Loucy (cell line): Measurements from ENCODE around the gene DNAJB13.
A peak's percentile ranks its signal among the peaks of the same experiment; 100 is the strongest.

Experiments
- H2AFZ ChIP-seq: fragments of 200-600 bp; sonication (generic); 2 replicates; pipeline ENCODE4 v1.6.0; 2016; ENCODE audit warnings: antibody characterized with exemption, mild to moderate bottlenecking, low read length, moderate library complexity
- H3F3A ChIP-seq: fragments of 200-600 bp; 2 replicates; pipeline ENCODE4 v1.6.0; 2016; ENCODE audit warnings: antibody characterized with exemption, low read depth, mild to moderate bottlenecking
- H3K27me3 ChIP-seq: fragments of 200-600 bp; sonication (generic); 2 replicates; pipeline ENCODE4 v1.6.1; 2014; ENCODE audit warnings: low read length, mild to moderate bottlenecking; ENCODE audit not compliant: insufficient read depth, poor library complexity, severe bottlenecking
- H3K36me3 ChIP-seq: fragments of 200-600 bp; sonication (generic); 2 replicates; pipeline ENCODE4 v1.6.1; 2016; ENCODE audit warnings: low read length; ENCODE audit not compliant: insufficient read depth
- H3K4me1 ChIP-seq: fragments of 200-600 bp; sonication (generic); 2 replicates; pipeline ENCODE4 v1.5.1; 2014; ENCODE audit warnings: low read length, mild to moderate bottlenecking; ENCODE audit not compliant: insufficient read depth, poor library complexity, severe bottlenecking
- H3K4me2 ChIP-seq: fragments of 200-600 bp; sonication (generic); 2 replicates; pipeline ENCODE4 v1.6.0; 2014; ENCODE audit warnings: antibody characterized with exemption, low read length, low read depth, mild to moderate bottlenecking; ENCODE audit not compliant: poor library complexity, severe bottlenecking
- H3K4me3 ChIP-seq: fragments of 200-600 bp; sonication (generic); 2 replicates; pipeline ENCODE4 v1.5.1; 2014; ENCODE audit warnings: low read length, mild to moderate bottlenecking, mixed read lengths; ENCODE audit not compliant: poor library complexity, severe bottlenecking
- H3K79me2 ChIP-seq: fragments of 200-600 bp; sonication (generic); 2 replicates; pipeline ENCODE4 v1.6.1; 2014; ENCODE audit warnings: low read length; ENCODE audit not compliant: insufficient read depth
- H3K9ac ChIP-seq: fragments of 200-600 bp; sonication (generic); 2 replicates; pipeline ENCODE4 v1.6.0; 2014; ENCODE audit warnings: mild to moderate bottlenecking, low read depth, low read length, moderate library complexity; ENCODE audit not compliant: poor library complexity, severe bottlenecking
- H3K9me2 ChIP-seq: fragments of 200-600 bp; sonication (generic); replicated peaks from 2 replicates; pipeline ENCODE4 v1.6.1; 2016; ENCODE audit warnings: low read depth, low read length, mixed read lengths
- H3K9me3 ChIP-seq: fragments of 200-600 bp; sonication (generic); 2 replicates; pipeline ENCODE4 v1.6.1; 2014; ENCODE audit warnings: mild to moderate bottlenecking, antibody characterized with exemption, low read length, low read depth; ENCODE audit not compliant: insufficient read depth
- H4K20me1 ChIP-seq: fragments of 200-600 bp; sonication (generic); 2 replicates; pipeline ENCODE4 v1.6.0; 2014; ENCODE audit warnings: antibody characterized with exemption, low read length, mild to moderate bottlenecking; ENCODE audit not compliant: insufficient read depth, poor library complexity, severe bottlenecking
- EZH2phosphoT487 ChIP-seq: fragments of 200-600 bp; IDR thresholded peaks from 2 replicates; pipeline ENCODE4 v1.6.1; 2018; ENCODE audit warnings: antibody characterized with exemption, mild to moderate bottlenecking, moderate library complexity, borderline replicate concordance
- TF ChIP-seq, protein P1 (sequence below): fragments of 200-600 bp; sonication (generic); conservative IDR thresholded peaks from 2 replicates; pipeline ENCODE4 v1.5.1; 2014; ENCODE audit warnings: mild to moderate bottlenecking, antibody characterized with exemption, low read length

The DNAJB13 gene

DNA sequence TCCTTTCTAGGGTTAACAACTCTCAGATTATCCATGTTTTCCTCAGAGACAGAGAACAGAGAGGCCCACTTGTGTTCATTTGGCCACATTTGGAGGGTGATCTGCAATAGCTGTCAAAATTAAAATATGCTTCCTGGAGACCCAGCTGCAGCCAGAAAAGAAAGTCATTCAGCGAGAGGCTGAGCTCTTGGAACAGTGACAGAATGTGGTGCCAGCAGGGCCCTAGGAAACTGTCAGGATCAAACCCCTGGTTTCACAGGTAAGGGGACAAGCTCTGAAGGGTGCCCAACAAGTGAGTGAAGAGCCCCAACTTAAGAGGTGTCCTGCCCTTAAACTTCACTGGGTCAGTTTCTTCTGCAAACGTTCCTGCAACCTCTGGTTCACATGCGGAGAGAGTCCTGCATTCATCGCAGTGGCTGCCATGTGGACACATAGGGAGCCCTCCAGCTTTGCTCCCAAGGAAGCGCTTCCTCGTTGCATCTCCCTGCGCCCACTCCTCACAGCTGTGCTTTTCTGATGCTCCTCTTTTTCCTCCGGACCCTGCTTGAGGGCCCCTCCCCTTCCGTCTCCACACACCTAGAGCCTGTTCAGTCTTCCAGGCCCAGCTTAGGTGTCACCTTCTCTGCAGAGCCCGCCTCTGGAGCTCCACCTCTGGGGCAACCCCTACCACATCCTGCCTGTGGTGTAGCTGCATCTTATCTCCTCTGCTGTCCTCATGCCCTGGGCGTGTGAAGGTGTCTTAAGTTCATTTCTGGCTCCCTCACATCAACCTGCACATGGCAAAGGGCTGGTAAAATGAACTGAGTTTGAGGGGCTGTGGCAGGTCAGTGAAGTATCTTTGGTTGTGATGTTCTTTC lies 54.2 kb downstream of the DNAJB13 start:
- Histone ChIP-seq H3K4me1 (peaks cover 20% of the 10 kb centered on the region), H3K27me3 (no peaks in the 10 kb centered on the region), H2AFZ (no peak overlapping the region), H3K9me2 (no peaks in the 10 kb centered on the region), H3K4me3 (no peak overlapping the region), H3K36me3 (no peaks in the 10 kb centered on the region), H3K9me3 (no peaks in the 10 kb centered on the region), H3K9ac (peak overlapping the region; percentile 18), H3K79me2 (no peaks in the 10 kb centered on the region), H3F3A (no peaks in the 10 kb centered on the region), H4K20me1 (no peaks in the 10 kb centered on the region), H3K4me2 (peak overlapping the region; percentile 23)
- TF ChIP-seq, protein P1, sequence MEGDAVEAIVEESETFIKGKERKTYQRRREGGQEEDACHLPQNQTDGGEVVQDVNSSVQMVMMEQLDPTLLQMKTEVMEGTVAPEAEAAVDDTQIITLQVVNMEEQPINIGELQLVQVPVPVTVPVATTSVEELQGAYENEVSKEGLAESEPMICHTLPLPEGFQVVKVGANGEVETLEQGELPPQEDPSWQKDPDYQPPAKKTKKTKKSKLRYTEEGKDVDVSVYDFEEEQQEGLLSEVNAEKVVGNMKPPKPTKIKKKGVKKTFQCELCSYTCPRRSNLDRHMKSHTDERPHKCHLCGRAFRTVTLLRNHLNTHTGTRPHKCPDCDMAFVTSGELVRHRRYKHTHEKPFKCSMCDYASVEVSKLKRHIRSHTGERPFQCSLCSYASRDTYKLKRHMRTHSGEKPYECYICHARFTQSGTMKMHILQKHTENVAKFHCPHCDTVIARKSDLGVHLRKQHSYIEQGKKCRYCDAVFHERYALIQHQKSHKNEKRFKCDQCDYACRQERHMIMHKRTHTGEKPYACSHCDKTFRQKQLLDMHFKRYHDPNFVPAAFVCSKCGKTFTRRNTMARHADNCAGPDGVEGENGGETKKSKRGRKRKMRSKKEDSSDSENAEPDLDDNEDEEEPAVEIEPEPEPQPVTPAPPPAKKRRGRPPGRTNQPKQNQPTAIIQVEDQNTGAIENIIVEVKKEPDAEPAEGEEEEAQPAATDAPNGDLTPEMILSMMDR = no peak
- TF ChIP-seq EZH2phosphoT487 = no peak

DNA sequence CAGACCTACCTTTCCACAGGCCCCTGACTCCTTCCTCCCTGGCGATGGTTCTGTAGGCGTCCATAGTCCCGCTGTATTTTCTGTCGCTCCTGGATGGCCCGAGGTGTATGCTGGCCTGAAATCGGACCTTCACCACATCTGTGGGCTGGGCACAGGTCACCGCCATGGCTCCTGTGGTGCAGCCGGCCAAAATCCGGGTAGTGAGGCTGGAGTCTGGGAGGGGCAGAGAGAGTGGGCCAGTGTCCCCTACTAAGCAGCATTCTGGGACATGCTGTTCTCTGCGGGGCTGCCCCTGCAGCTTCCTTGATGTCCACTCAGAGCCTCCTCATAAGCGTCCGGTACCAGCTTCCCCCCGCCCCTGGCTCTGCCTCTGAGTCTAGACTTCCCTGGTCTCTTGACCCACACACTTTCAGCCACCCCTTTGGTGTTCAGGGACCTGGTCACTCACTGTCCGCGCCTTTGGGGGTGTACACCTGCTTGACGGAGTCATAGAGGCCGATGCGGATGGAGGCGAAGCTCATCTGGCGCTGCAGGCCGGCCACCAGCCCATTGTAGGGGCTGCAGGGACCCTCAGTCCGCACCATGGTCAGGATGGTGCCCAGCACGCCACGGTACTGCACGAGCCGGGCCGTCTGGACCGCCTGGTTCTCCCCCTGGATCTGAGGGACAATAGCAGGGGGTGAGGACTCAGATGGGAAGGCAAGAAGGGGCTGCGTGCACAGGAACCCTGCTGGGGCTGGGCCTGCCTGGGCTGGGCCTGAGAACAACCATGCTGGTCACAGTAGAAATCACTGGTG lies 55.1 kb downstream of the DNAJB13 start:
- H3K9ac ChIP-seq = peak overlapping the region; percentile 18
- peaks cover 29% of the 10 kb centered on the region for H3K4me1 ChIP-seq
- no peaks in the 10 kb centered on the region for H3K79me2 ChIP-seq
- H4K20me1 ChIP-seq = no peaks in the 10 kb centered on the region
- no peak overlapping the region for H3K4me3 ChIP-seq
- no peaks in the 10 kb centered on the region for H3F3A ChIP-seq
- TF ChIP-seq, protein P1 = no peak
- TF ChIP-seq EZH2phosphoT487 = no peak
- H3K27me3 ChIP-seq = no peaks in the 10 kb centered on the region
- H3K9me2 ChIP-seq = no peaks in the 10 kb centered on the region
- no peak overlapping the region for H2AFZ ChIP-seq
- H3K4me2 ChIP-seq = peak overlapping the region; percentile 23
- H3K9me3 ChIP-seq = no peaks in the 10 kb centered on the region
- no peaks in the 10 kb centered on the region for H3K36me3 ChIP-seq

DNA sequence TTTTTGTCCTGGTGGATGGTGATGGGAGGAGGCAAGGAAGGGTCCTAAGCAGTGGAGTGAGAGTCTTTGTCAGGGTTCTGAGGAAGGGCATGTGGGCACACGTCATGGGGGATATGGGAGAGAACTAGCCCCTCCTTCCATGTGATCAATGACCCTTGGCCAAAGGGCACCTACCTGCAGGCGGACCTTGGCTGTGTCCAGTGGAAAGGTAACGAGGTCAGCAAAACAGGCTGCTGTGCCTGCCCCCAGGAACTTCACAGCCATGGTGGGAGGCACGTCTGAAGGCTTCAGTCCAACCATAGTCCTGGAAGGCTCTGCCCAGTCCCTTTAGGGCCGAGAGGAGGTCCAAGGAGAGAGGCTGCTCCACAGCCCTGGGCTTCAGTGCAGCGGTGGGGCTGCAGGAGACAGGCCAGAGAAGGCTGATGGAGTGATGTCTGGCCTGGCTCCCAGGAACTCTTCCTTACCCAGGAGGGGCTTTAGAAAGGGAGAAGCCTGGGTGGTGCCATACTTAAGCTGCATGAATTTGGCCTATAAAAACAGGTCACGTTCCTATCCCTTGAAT lies 56.0 kb downstream of the DNAJB13 start:
- Histone ChIP-seq H3F3A (no peaks in the 10 kb centered on the region), H3K4me2 (no peak overlapping the region), H3K4me1 (peaks cover 38% of the 10 kb centered on the region), H3K9ac (no peak overlapping the region), H3K27me3 (no peaks in the 10 kb centered on the region), H3K79me2 (no peaks in the 10 kb centered on the region), H3K36me3 (no peaks in the 10 kb centered on the region), H3K9me3 (no peaks in the 10 kb centered on the region), H2AFZ (no peak overlapping the region), H3K9me2 (no peaks in the 10 kb centered on the region), H3K4me3 (no peak overlapping the region), H4K20me1 (no peaks in the 10 kb centered on the region)
- TF ChIP-seq, protein P1 = no peak
- TF ChIP-seq EZH2phosphoT487 = no peak
